Gastroesophageal sphincter (tissue), 3 donors: Measurements from ENCODE around the gene ZC3H12D.

ENCODE experiments used
- CTCF ChIP-seq, 4 experiments: fragments of 200-600 bp in 2 of 4; fragments of 450-650 bp in 2 of 4; sonication (generic) in 1 of 4; IDR thresholded peaks; one replicate each; pipeline ENCODE4 v1.5.1; 2017 to 2019; ENCODE audit warnings: antibody characterized with exemption in 4 of 4, mild to moderate bottlenecking in 2 of 4, moderate library complexity in 2 of 4
- POLR2A ChIP-seq, 2 donors: fragments of 450-650 bp; IDR thresholded peaks; one replicate each; pipeline ENCODE4 v1.6.1; 2017; ENCODE audit warnings: antibody characterized with exemption in 2 of 2, mild to moderate bottlenecking in 2 of 2, moderate library complexity in 1 of 2
- POLR2AphosphoS5 ChIP-seq: sonication (generic); formaldehyde crosslinking; IDR thresholded peaks from one replicate; pipeline ENCODE4 v1.6.1; 2017; ENCODE audit warnings: antibody characterized with exemption

GRCh38 chr6:149414821-149415220, 70.0 kb downstream of the ZC3H12D start:
- no peak for TF ChIP-seq POLR2A (IDR thresholded peaks at IDR 0.05)
- no peak for TF ChIP-seq CTCF (IDR thresholded peaks at IDR 0.05)
- no peak for TF ChIP-seq POLR2AphosphoS5
